Eye (tissue), 1 donor: ENCODE results near the gene SPO11.

Source experiments
- DNase-seq: peaks from one replicate; pipeline ENCODE4 v3.0.0-alpha.2; 2015

Gene SPO11

DNA sequence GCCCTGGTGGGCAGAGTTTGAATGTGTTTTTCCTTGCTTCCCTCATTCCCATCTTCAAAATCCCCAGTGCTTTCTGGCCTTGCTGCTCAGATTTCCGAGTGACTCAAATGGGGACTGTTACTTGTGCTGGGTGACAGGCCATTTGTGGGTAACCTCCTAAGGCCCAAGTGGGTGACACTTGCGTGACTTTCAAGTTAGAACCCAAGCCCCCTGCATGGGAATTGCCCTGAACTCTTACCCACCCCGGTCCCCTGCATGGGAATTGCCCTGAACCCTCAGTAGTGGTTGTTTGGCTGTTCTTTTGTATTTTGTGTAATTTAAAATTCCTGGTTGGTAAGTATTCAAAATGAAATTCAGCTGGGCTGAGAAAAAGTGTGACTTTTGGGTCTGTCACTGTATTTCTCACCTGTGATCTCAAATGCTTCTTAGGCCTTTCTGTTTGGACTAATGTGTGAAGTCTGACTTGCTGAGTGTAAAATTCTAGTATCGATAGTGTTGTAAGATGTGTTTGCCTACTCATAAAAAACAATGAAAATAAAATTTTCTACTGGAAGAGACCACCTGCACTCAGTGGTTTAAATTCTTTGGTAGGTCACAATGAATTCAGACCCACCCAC lies 49.2 kb downstream of the SPO11 start:
- DNase-seq, result no peak

DNA sequence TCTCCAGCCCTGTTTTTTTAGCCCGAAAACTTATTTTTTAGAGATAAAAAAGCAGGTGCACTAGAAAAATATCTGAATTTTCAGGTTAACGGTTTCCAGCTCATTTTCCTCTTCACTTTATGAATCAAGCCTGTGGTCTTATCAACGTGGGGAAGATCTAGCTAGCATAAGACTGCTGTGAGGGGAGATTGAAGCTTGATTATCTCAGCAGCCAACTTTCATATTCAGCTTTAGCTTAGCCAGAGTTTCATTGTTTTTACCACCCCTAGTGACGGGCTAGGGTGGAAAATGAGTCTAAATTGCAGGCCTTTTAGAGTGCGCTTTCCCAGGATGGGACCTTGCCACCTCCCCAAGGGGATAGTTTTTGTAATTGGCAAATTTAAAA lies 49.7 kb downstream of the SPO11 start:
- DNase-seq, result no peak

GRCh38 chr20:57380081-57380750 lies 50.6 kb downstream of the SPO11 start:
- no peak for DNase-seq

DNA sequence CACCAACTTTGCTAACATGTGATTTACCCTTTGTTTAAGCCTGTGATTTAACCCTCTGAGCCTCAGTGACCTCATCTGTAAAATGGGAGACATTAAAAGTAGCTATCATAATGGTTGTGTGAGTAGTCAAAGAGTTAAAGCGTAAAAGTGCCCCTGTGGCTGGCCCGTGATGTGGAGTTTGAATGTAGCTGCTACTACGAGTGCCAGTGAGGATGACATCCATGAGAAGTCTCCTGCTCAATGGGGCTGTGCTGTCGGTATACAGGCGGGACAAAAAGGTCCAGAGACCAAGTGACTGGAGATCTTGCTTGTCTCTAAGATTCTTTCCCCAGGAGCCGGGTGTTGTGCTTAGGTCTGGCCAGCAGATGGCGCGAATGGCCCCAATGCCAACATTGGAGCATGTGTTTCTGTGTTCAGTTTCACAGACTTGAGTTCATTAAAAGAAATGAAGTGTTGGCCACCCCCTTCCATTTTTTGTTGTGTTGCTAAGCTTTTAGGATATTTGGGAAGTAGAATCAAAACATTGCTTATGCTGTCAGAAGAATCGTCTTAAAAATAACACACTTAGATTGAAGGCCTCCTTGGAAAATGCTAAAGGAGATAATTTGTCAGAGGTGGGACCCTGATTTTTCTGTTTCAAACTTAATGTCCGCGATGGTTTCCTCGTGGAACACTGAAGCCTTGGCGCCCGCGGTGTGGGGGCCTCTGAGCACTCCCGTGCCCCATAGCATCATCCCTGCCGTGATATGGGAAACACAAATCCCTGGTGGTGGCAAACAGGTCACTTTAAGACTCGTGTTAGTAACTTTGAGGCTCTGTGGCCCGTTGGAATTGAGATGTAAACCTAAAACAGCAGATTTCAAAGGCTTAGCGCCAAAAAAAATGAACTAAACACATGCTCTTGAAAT lies 52.2 kb downstream of the SPO11 start:
- DNase-seq, result peak; percentile 92

DNA sequence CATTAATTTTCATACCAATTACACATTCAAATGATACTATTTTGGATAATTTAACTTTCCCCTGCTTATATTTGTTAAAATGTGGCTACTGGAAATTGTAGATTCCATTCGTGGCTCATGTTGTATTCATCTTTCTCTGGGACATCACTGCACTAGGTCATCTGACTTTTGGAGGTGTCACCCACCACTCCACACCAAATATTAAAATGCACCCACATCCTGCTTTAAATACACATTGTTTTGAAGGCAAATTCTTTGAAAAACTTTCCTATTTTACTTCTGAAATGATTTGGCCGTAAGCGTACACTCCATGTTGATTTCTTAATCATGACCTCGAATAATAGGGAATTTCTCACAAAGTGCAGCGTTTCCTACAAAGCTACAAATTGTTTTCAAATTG lies 52.9 kb downstream of the SPO11 start:
- no peak for DNase-seq

GRCh38 chr20:57383447-57384347 lies 54.1 kb downstream of the SPO11 start:
- DNase-seq, result no peak

- DNase-seq, result no peak
Observed at GRCh38 chr20:57384486-57384885, 54.9 kb downstream of the SPO11 start.

DNA sequence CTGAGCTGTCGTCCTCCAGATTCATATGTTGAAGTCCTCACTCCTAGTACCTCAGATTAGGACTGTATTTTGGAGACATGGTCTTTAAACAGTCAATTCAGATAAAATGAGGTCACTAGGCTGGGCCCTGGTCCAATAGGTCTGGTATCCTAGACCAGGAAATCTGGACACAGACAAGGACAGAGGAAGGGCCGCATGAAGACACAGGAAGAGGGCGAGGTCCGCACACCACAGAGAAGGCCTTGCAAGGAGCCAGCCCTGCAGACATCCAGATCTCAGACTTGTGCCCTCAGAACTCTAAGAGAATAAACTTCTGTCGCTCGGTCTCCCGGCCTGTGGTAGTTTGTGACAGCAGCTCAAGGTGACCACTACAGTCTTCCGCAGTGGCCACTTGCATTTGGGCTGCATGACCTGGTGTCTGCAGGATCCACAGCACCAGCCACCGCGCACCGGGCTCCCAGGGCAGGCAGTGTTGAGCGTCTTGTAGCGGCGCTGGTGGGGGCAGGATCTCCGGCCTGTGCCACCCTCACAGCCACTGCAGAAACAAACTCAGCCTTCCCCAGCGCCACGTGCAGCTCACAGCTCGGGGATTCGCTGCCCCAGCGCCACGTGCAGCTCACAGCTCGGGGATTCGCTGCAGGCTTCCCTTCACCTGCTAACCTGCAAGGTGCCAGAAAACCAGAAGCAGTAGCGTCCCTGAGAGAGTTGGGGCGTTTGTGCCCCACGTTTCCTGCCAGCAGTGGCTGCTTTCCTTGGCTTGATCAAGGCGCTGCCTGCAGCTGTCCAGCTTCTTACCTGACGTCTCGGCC lies 55.6 kb downstream of the SPO11 start:
- no peak for DNase-seq

GRCh38 chr20:57385940-57386339 lies 56.3 kb downstream of the SPO11 start:
- DNase-seq, result no peak

- no peak for DNase-seq
Observed at GRCh38 chr20:57386762-57387161, 57.2 kb downstream of the SPO11 start.

- no peak for DNase-seq
Observed at GRCh38 chr20:57387463-57387862, 57.9 kb downstream of the SPO11 start.

- no peak for DNase-seq
Observed at GRCh38 chr20:57387945-57388371, 58.4 kb downstream of the SPO11 start.

- peak; percentile 74 for DNase-seq
Observed at GRCh38 chr20:57388953-57389694, 59.5 kb downstream of the SPO11 start.

DNA sequence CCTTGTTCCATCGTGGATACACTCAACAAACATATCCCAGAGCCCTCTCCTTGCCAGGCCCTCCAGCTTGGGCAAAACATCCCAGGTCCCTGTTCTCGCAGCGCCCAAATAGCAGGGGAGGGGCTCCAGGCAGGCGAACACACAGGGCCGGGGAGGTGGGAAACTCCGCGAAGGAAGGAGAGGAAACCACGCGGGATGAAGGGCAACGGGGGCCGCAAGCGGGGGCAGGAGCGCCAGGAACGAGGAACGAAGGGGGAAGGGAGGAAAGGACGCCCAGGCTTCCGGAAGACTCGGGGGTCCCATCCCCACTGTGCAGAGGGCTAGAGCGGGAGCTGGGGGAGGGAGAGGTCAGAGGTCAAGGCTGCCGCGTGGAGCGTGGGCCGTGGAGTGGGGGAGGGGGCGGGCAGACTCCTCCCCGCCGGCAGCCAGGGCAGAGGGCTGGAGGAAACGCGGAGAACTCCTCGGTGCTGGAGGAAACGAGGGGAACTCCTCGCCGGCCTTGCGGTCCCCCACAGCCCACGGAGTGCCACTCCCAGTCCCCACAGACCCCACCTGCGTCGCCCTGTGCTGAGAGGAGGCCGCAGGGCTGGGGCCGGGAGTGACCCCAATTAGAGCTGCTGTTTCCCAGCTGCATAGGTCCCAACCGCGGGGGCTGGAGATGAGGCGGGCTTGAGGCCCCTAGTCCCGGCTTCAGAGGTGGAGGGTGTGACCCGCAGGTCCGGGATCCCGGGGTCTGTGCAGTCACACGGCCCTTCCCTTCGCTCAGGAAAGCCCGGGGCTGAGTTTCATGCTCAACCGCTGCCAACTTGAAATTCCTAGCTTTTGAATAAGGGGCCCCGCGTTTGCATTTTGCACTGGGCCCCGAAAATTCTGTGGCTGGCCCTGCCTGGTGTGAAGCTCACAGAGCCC lies 60.3 kb downstream of the SPO11 start:
- DNase-seq, result peak; percentile 58

GRCh38 chr20:57390604-57391438 lies 61.2 kb downstream of the SPO11 start, which contains the start of gene RBM38:
RBM38 (plus strand) TSS chr20:57391396; CDS start chr20:57391582, 186 bp downstream.
- peak; percentile 88 for DNase-seq

DNA sequence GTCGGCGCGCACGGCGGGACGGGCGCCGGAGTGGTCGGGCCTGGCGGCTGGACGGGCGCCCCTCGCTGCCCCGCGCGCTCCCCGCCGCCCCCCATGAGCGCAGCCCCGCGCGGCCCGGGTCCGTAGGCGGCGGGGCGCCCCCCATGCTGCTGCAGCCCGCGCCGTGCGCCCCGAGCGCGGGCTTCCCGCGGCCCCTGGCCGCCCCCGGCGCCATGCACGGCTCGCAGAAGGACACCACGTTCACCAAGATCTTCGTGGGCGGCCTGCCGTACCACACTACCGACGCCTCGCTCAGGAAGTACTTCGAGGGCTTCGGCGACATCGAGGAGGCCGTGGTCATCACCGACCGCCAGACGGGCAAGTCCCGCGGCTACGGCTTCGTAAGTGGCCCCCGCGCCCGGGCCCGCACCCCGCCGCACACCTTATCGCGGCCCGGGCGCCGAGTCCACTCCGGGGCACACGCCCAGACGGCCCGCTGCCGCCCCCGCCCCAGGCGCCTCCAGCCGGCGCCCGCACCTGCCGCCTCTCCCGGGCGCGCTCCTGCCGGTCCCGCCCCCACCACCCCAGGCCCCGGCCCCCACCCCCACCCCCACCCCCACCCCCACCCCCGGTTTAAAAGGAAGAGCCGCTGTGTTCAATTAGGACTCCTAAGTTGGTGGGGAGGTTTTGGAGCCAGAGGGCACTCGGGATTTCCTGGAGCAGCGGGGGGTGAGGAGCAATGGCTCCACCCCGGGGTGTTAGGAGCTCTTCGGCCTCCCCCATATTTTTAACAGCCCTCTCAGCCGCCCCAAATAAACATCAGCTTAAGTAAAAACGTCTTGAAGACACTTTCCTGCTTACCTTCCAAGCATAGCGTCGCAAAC lies 62.1 kb downstream of the SPO11 start:
- peak; percentile 57 for DNase-seq

- no peak for DNase-seq
Observed at GRCh38 chr20:57392512-57393271, 63.1 kb downstream of the SPO11 start.
